Activated T-helper 1 cell treated with Interleukin-2 at 50 U/mL for 16 hours (primary cell): ENCODE results near the gene TRIM24.
"Not testable (repeated sequence)": the region's sequence is repeated elsewhere in the genome, so short reads cannot be mapped to it uniquely, and the experiment has no call there.

Source experiments
- DNase-seq: peaks from one replicate; pipeline ENCODE4 v3.0.0-alpha.2; 2020; ENCODE audit warnings: low read depth

The TRIM24 gene

DNA sequence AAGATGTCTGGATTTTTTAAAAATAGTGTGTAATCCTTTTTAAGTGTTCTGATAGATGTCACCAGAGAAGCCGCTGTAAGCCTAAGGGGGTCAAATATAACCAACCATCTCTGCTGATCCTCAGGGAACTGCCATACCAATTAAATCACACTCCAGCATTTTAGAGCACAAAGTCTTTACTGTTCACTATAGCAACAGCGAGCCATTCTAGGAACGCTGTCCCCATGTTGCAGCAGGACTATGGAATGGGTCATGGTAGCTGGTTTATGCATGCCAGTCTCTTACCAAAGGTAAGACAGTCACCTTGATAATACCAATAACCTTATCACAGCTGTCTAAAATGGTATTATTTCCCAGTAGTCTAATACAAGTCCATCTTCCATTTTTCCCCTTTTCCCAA lies 33.5 kb downstream of the TRIM24 start:
- DNase-seq: no peak

DNA sequence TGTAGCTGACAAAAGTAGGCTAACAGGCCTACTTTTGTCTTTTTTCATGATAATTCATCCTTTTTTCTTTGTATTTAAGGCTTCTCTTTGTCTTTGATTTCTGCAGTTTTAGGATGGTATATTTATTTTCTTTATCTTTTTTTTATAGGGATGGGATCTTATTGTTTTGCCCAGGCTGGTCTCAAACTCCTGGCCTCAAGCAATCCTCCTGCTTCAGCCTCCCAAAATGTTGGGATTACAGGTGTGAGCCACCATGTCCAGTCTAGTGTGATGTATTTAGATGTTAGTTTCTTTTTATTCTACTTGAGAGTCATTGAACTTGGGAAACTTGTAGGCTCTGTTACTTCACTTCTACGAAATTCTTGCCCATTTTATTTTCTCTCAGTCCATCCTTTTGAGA lies 35.4 kb downstream of the TRIM24 start:
- no peak for DNase-seq

DNA sequence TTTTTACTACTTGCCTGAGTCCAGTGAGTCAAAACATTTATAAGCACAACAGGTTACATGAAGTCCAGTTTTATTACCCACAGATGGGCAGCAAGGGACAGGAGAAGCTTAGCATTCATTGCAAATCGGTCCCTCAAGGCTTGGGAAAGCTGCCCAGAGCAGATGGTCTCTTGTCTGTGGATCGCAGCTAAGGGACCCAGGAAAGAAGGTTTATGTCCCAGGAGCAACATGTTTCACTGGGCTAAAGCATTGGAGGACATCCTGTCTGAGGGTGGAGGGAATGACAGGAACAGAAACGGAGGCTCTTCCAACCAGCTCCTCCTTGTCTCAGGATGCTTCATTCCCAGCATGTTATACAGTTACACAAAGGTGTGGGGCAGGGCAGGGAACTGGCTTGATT lies 39.3 kb downstream of the TRIM24 start:
- no peak for DNase-seq

DNA sequence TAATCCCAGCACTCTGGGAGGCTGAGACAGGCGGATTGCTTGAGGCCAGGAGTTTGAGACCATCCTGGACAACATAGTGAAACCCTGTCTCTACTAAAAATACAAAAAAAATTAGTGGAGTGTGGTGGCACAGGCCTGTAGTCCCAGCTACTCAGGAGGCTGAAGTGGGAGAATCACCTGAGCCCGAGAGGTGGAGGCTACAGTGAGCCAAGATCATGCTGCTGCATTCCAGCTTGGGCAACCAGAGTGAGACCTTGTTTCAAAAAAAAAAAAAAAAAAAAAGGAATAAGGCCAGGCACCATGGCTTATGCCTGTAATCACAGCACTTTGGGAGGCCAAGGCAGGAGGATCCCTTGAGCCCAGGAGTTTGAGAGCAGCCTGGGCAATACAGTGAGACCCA lies 40.2 kb downstream of the TRIM24 start:
- DNase-seq: not testable (repeated sequence)

DNA sequence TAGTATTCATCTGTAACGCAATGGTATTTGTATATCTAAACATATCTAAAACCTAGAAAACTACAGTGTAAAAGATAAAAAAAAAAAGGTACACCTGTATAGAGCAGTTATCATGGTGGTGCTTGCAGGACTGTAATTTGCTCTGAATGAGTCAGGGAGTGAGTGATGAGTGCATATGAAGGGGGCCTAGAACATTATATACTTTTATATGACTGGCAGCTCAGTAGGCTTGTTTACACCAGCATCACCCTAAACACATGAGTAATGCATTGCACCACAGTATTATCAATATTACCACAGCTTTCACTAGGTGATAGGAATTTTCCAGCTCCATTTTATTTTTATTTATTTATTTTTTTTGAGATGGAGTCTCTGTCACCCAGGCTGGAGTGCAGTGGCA lies 40.8 kb downstream of the TRIM24 start:
- DNase-seq: no peak

DNA sequence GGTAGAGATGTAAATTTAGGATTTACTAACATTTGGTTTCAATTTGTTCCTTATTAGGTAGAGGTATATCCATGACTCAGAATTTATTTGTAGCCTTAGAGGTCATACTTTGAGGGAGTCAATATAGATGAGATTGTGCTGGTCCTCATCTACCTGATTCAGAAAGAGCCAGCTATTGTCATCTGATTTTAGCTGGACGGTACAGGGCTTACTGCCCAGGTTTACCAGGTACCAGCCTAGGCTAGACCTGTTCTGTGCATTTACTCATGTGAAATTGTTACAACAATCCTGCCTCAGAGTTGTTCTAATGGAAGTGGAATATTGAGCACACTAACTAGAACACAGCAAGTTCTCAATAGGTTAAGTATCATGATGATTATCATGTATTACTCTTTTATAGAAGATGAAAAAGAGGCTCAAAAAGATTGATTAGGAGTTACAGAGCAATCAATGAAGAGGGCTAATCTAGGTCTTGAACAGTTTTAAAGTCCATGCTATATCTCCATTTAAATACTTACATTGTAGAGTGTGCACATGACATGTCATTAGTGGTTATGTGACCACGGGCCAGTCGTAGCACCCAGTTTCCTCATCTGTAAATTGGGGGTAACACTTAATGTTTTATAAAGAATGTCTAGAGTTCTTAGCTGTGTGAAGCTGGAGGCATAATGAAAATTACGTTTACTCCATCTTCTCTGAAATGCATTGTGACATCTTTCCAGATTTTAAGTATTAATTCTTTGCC lies 42.1 kb downstream of the TRIM24 start:
- no peak for DNase-seq

DNA sequence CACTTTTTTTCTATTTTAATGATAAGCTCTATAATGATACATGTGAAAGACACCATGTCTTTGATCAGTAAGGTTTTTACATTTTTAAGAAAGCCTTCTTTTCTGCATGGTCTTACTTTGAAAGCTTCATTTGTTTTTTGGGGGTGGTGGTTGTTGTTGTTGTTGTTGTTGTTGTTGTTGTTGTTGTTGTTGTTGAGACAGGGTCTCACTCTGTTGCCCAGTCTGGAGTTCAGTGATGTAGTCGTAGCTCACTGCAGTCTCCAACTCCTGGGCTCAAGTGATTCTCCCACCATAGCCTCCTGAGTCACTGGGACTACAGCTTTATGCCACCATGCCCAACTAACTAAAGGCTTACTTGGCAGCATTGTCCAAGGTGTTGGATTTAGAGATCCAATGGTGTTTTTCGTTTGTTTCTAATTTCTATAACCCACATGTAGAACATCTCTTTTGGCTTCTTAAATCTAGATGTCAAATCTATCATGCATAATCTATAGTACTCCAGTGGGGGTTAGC lies 45.4 kb downstream of the TRIM24 start:
- no peak for DNase-seq

DNA sequence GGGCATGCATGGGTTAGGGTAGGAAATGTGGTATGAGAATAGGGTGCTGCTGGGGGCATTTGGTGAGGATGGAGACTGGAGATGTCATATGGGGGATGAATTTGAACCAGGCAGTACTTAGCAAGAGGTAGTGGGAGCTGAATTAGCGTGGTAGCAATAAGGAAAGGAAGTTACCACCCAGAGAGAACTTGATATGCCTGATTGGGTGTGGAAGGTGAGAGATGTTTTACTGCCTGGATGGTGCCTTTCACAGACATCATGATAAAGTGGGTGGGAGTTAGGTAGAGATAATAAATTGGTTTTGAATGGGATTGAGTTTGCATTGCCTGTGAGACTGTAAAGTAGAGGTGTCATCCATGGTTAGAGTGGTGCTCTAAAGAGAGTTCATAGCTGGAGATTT lies 46.7 kb downstream of the TRIM24 start:
- no peak for DNase-seq

DNA sequence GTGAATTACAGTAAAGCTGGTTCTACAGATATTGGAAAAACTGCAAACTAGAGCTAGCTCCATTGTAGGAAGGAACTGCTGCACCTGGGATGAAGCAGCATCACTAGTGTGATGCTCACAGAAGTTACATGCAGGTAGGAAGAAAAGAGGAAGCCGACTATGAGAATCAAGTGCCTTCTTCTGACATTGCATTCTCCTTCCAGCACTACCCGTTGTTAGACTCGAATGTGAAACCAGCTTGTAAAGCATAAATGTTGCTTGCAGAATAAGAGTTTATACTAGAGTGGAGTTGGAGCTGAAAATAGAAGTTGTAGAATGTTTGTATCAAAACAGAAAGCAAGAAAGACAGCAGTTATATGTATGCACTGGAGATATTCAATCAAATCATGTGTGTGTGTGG lies 49.9 kb downstream of the TRIM24 start:
- DNase-seq: no peak

DNA sequence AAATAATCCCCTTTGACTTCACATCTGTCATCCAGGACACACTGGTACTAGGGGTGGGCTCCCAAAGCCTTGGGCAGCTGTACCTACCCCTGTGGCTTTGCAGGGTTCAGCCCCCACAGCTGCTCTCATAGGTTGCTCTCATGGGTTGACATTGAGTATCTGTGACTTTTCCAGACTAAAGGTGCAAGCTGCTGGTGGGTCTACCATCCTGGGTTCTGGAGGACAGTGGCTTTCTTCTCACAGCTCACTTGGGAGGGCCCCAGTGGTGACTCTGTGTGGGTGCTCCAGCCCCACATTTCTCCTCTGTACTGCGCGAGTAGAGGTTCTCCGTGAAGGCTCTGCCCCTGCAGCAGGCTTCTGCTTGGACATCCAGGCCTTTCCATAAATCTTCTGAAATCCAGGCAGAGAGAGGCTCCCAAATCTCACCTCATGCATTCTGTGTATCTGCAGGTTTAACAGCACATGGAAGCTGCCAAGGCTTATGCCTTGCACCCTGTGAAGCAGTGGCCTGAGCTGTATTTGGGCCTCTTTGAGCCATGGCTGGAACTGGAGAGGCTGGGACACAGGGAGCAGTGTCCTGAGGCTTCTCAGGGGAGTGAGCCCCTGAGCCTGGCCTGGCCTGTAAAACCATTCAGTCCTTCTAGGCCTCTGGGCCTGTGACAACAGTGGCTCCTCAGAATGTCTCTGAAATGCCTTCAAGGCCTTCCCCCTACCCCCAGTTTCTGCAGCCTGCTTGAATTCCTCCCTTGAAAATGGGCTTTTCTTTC lies 52.2 kb downstream of the TRIM24 start:
- no peak for DNase-seq

DNA sequence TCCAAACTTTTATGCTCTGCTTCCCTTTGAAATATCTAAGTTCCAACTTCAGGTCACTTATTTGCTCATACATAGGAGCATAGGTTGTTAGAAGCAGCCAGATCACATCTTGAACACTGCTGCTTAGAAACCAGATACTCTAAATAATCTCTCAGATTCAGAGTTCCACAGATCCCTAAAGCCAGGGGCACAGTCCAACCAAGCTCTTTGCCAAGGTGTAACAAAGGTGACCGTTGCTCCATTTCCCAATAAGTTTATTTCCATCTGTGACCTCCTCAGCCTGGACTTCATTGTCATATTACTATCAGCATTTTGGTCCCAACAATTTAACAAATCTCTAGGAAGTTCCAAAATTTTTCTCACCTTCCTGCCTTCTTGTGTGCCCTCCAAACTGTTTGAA lies 52.8 kb downstream of the TRIM24 start:
- no peak for DNase-seq

DNA sequence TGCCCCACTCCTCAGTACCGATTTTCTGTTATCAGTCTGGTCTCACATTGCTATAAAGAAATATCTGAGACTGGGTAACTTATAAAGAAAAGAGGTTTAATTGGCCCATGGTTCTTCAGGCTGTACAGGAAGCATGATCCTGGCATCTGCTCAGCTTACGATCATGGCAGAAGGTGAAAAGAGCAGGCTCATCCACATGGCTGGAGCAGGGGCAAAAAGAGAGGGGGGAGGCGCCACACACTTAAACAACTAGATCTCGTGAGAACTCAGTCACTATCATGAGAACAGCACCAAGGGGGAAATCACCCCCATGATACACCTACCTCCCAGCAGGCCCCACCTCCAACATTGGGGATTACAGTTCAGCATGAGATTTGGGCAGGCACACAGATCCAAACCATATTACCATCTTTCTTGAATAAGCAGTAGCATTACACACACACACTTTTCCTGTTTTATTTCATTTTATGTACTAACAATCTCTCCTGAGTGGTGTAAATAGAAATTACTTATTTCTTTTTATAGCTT lies 53.3 kb downstream of the TRIM24 start:
- no peak for DNase-seq

DNA sequence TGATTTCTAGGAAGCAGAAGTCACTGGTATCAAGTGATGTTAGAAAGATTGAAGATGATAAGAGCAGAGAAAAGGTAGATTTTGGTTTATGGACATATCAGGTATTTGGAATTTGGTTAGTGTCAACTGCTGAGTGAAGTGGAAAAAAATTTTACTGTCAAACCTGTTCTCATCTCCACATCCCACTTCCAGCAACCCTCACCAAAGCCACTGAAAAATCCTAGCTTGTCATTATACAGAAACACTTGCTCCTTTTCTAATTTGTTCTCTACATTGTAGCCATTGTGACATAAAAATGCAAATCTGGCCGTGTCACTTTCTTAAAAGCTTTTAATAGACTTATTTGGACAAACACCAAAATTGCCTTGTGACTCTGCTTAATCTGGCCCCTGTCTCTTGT lies 54.0 kb downstream of the TRIM24 start:
- no peak for DNase-seq

DNA sequence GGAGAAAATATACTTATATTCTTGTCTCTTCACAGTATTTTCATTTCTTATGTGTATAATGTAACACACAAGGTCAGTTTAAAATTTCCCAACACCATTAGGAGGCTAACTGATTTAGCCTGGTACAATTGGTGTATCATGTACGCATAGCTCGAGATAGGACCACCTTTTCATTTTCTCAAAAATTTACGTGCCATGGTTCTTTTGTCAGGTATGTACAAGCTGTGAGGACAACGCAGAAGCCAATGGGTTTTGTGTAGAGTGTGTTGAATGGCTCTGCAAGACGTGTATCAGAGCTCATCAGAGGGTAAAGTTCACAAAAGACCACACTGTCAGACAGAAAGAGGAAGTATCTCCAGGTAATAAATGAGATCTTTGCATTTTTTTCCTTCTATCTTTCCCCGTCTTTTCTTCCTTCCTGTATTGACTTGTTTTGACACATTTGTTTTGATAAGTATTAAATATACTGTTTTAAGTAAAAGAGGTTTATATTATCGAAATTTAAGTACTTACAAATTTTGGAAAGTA lies 55.0 kb downstream of the TRIM24 start:
- DNase-seq: no peak

DNA sequence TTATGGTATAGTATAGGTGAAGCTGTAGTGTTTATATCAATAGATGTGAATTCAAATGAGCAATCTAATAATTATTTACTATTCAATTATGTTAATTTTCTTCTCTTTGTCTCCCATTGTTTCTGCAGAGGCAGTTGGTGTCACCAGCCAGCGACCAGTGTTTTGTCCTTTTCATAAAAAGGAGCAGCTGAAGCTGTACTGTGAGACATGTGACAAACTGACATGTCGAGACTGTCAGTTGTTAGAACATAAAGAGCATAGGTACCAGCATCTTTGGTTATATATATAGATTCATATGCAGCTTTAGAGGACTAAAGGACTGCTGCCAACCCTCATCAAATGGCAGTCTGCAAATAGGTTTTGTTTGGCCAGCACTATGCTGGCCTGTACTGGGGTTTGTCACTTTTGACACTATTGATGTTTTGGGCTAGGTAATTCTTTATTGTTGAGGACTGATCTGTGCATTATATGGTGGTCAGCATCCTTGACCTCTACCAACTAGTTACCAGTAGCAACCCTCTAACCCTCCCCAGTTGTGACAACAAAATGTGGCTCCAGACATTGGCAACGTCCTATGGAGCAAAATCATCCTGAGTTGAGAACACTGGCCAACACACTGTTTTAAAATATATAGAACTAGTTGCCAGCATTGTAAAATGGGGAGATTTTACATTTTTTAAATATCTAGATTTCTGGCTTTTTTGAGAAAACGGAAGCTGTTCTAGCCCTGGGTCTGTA lies 59.2 kb downstream of the TRIM24 start:
- DNase-seq: no peak

DNA sequence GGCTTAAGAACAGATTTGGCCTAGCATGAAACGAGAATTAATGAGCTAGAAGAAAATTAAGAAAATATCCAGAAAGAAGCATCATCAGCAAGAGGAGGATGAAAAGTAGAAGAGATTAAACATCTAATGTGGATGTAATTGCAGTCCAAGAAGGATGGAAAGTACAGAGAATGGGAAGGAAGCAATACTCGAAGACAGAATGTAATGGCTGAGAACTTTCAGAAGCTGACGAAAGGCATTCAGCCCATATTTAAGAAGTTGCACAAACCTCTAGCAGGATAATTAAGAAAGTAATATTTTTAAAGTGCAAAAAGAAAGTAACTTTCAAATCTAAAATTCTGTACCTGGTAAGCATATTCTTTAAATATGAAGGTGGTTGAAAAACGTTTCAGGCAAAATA lies 60.7 kb downstream of the TRIM24 start:
- no peak for DNase-seq

DNA sequence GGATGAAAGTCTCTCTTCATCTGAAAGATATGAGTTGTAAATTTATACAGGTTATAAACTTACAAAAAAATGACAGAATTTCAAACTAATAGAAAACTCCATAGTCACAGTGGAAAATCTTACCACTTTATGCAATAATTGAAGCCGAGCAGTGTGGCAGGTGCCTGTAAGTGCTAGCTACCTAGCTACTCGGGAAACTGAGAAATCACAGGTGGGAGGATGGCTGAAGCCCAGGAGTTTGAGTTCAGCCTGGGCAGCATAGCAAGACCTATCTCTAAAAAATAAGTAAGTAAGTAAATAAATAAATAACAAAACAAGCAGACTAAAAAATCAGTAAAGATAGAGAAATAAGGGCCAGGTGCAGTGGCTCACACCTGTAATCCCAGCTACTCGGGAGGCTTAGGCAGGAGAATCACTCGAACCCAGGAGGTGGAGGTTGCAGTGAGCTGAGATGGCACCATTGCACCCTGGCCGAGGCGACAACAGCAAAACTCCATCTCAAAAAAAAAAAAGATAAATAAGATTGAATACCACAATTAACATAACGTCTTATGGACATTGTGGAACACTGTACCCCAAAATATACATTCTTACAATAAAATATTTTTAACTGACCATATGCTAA lies 61.9 kb downstream of the TRIM24 start:
- no peak for DNase-seq

DNA sequence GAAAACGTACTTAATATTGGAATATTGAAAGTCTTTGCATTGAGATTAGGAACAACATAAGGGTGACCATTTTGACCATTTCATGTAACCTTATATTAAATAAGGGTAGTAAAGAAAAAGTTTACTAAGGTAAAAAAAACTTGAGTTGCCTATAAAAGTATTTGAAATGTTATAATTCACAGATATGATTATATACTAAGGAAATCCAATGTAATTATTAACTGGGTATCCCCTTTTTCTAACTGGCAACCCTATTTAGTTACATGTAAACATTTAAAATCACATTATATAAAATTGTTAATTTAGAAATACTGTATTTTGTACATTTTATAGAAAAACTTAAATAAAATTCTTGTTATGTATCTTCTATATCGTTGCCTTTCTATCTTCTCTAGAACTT lies 64.2 kb downstream of the TRIM24 start:
- DNase-seq: no peak

DNA sequence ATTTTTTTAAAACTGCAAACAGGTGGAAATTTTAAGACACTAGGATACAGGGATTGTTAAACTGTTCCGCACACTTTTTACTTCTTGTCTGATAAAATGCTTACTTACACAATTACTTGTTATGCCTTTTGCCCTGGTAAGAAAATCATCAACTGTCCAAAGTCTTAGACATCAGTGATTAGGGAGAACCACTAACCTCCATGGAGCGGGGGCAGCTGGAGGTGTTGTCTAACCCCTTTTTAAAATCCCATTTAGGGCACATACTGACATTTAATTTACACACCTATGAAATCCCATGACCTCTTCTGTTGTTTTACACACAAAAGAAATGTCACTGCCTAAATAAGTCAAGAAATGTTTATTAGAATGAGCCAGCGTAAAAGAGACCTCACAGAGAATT lies 65.7 kb downstream of the TRIM24 start:
- no peak for DNase-seq

DNA sequence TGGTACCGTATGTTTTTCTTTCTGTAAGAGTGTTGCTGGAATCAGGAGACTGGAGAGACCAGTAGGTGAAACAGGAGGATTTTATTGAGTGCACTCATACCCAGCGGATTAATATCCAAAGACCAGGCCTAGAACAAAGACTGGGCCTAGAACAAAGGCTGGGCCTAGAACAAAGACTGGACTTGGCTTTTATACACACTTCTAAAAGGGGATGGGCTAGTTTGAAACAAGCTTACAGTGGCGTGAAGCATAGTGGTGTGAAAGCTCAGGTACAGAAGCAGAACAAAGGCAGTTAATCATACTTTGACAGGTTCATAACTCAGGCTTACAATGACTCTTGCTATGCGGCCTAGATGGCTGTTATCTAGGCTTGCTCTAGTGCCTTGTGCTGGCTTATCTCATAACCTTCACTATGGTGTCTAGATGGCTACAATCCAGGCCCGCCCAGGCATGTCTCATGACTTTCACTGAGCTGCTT lies 67.7 kb downstream of the TRIM24 start:
- DNase-seq: no peak

DNA sequence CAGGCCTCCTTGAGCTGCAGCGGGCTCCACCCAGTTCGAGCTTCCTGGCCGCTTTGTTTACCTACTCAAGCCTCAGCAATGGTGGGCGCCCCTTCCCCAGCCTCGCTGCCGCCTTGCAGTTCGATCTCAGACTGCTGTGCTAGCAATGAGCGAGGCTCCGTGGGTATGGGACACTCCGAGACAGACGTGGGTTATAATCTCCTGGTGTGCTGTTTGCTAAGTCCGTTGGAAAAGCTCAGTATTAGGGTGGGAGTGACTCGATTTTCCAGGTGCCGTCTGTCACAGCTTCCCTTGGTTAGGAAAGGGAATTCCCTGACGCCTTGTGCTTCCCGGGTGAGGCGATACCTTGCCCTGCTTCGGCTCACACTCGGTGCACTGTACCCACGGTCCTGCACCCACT lies 76.8 kb downstream of the TRIM24 start:
- DNase-seq: not testable (repeated sequence)

DNA sequence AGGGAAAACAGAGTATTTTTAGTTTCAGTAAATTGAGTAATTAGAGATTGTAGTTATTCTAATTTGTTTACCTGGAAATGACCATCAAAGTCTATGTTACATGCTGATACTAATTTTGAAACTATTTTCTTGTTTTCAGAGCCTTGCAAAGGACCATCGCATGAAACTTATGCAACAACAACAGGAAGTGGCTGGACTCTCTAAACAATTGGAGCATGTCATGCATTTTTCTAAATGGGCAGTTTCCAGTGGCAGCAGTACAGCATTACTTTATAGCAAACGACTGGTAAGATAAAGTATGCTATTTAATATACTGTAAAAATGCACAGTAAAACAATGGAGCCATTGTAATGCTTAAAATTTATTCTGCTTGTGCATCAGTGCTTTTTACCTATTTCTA lies 78.5 kb downstream of the TRIM24 start:
- DNase-seq: no peak
